Ishikawa (cell line): ENCODE results near the gene GNPTG.

Source experiments
- CEBPB ChIP-seq: IDR thresholded peaks from 2 replicates; pipeline ENCODE4 v1.6.1; 2012
- CREB1 ChIP-seq: IDR thresholded peaks from 2 replicates; pipeline ENCODE4 v1.6.1; 2012; ENCODE audit warnings: low read depth
- EGR1 ChIP-seq: IDR thresholded peaks from 2 replicates; pipeline ENCODE4 v1.6.1; 2012
- EP300 ChIP-seq: IDR thresholded peaks from 2 replicates; pipeline ENCODE4 v1.6.1; 2012; ENCODE audit warnings: borderline replicate concordance
- FOXM1 ChIP-seq: IDR thresholded peaks from 2 replicates; pipeline ENCODE4 v1.6.1; 2012; ENCODE audit warnings: low read depth, borderline replicate concordance
- MAX ChIP-seq: IDR thresholded peaks from 2 replicates; pipeline ENCODE4 v1.6.1; 2012
- NFIC ChIP-seq: IDR thresholded peaks from 2 replicates; pipeline ENCODE4 v1.6.1; 2012
- RAD21 ChIP-seq: IDR thresholded peaks from 2 replicates; pipeline ENCODE4 v1.6.1; 2012; ENCODE audit warnings: low read depth
- TAF1 ChIP-seq: IDR thresholded peaks from 2 replicates; pipeline ENCODE4 v1.6.1; 2012; ENCODE audit warnings: low read depth, mild to moderate bottlenecking
- TCF12 ChIP-seq: IDR thresholded peaks from 2 replicates; pipeline ENCODE4 v1.6.1; 2012; ENCODE audit warnings: low read depth
- TEAD4 ChIP-seq: IDR thresholded peaks from 2 replicates; pipeline ENCODE4 v1.6.1; 2012
- YY1 ChIP-seq: IDR thresholded peaks from 2 replicates; pipeline ENCODE4 v1.6.1; 2012; ENCODE audit warnings: low read depth
- ZBTB7A ChIP-seq: IDR thresholded peaks from 2 replicates; pipeline ENCODE4 v1.6.1; 2012; ENCODE audit warnings: low read depth
- TF ChIP-seq, protein P1 (sequence below): IDR thresholded peaks from 2 replicates; pipeline ENCODE4 v1.6.1; 2012
- TF ChIP-seq, protein P2 (sequence below): IDR thresholded peaks from 2 replicates; pipeline ENCODE4 v1.6.1; 2012; ENCODE audit warnings: low read depth, mild to moderate bottlenecking

GNPTG gene

GRCh38 chr16:1313721-1314369 lies 37.9 kb upstream of the GNPTG start:
- TF ChIP-seq TCF12 (no peak), CREB1 (no peak)

- no peak for TF ChIP-seq CREB1
- TF ChIP-seq CEBPB = no peak
- no peak for TF ChIP-seq EP300
- no peak for TF ChIP-seq TEAD4
- TF ChIP-seq, protein P1, sequence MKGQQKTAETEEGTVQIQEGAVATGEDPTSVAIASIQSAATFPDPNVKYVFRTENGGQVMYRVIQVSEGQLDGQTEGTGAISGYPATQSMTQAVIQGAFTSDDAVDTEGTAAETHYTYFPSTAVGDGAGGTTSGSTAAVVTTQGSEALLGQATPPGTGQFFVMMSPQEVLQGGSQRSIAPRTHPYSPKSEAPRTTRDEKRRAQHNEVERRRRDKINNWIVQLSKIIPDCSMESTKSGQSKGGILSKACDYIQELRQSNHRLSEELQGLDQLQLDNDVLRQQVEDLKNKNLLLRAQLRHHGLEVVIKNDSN = no peak
- TF ChIP-seq RAD21 = no peak
- no peak for TF ChIP-seq FOXM1
- no peak for TF ChIP-seq TAF1
- no peak for TF ChIP-seq ZBTB7A
These were observed 37.2 kb upstream of the GNPTG start for GRCh38 chr16:1314399-1315068.

GRCh38 chr16:1315081-1316032 lies 36.4 kb upstream of the GNPTG start:
- TF ChIP-seq ZBTB7A = no peak
- no peak for TF ChIP-seq CREB1
- no peak for TF ChIP-seq TCF12
- TF ChIP-seq RAD21 = no peak
- TF ChIP-seq, protein P1 = no peak
- TF ChIP-seq, protein P2, sequence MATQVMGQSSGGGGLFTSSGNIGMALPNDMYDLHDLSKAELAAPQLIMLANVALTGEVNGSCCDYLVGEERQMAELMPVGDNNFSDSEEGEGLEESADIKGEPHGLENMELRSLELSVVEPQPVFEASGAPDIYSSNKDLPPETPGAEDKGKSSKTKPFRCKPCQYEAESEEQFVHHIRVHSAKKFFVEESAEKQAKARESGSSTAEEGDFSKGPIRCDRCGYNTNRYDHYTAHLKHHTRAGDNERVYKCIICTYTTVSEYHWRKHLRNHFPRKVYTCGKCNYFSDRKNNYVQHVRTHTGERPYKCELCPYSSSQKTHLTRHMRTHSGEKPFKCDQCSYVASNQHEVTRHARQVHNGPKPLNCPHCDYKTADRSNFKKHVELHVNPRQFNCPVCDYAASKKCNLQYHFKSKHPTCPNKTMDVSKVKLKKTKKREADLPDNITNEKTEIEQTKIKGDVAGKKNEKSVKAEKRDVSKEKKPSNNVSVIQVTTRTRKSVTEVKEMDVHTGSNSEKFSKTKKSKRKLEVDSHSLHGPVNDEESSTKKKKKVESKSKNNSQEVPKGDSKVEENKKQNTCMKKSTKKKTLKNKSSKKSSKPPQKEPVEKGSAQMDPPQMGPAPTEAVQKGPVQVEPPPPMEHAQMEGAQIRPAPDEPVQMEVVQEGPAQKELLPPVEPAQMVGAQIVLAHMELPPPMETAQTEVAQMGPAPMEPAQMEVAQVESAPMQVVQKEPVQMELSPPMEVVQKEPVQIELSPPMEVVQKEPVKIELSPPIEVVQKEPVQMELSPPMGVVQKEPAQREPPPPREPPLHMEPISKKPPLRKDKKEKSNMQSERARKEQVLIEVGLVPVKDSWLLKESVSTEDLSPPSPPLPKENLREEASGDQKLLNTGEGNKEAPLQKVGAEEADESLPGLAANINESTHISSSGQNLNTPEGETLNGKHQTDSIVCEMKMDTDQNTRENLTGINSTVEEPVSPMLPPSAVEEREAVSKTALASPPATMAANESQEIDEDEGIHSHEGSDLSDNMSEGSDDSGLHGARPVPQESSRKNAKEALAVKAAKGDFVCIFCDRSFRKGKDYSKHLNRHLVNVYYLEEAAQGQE = no peak
- TF ChIP-seq EP300 = no peak
- no peak for TF ChIP-seq YY1

- TF ChIP-seq FOXM1 (no peak), TCF12 (no peak)
These were observed 35.7 kb upstream of the GNPTG start for GRCh38 chr16:1316033-1316405.

DNA sequence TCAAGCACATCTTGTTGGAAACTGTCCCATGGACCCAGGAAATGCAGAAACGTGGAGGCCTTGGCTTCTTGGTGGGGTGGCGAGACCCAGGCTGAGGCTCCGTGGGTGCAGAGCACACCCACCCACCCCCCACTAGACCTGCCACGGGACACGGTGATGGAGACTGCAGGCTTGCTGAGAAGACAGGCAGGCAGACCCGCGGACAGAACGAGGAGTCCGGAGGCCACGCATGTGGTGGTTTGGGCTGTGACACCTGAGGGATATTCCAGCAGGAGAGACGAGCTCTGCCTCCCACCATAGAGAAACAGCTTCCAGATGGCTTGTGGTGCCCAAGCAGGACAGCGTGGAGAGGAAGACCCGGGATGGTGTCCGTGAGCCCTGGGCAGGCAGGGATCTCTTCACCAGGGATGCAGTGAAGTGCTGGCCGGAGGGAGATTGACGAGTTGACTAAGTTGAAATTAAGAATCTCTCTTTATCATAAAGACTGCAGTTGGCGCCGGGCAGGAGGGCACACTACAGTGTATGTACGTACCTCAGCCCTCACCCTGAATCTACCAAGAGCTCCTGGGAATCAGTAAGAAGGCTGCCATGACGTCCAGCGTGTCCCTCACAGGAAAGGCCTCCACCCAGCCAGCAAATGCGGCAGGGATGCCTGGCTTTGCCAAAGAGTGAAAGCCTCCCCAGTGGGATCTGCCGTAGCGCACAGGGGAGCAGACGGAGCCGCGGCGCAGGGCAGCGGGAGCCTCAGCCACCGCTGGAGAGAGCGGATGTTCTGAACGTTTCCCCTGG lies 34.1 kb upstream of the GNPTG start:
- TF ChIP-seq CEBPB (no peak), TEAD4 (no peak), CREB1 (no peak), TAF1 (no peak), NFIC (no peak), ZBTB7A (no peak), EP300 (no peak), RAD21 (no peak), TCF12 (no peak), FOXM1 (no peak), YY1 (no peak), EGR1 (no peak), MAX (no peak)
- TF ChIP-seq, protein P1 = no peak
- TF ChIP-seq, protein P2 = no peak
